Measurements from ENCODE around the gene PCID2.

GRCh38 chr13:113138792-113139551 is 69.5 kb downstream of the PCID2 start:
- TF ChIP-seq, protein P1, sequence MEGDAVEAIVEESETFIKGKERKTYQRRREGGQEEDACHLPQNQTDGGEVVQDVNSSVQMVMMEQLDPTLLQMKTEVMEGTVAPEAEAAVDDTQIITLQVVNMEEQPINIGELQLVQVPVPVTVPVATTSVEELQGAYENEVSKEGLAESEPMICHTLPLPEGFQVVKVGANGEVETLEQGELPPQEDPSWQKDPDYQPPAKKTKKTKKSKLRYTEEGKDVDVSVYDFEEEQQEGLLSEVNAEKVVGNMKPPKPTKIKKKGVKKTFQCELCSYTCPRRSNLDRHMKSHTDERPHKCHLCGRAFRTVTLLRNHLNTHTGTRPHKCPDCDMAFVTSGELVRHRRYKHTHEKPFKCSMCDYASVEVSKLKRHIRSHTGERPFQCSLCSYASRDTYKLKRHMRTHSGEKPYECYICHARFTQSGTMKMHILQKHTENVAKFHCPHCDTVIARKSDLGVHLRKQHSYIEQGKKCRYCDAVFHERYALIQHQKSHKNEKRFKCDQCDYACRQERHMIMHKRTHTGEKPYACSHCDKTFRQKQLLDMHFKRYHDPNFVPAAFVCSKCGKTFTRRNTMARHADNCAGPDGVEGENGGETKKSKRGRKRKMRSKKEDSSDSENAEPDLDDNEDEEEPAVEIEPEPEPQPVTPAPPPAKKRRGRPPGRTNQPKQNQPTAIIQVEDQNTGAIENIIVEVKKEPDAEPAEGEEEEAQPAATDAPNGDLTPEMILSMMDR (IDR thresholded peaks at IDR 0.05): no peak
- no peak for TF ChIP-seq POLR2AphosphoS5 (IDR thresholded peaks at IDR 0.05)

Measured in stomach (tissue), 4 donors.